Measurements from ENCODE around the gene ISOC1.

- TF ChIP-seq CTCF (conservative IDR thresholded peaks at IDR 0.05 in 1 of 2, IDR thresholded peaks at IDR 0.05 in 1 of 2; ENCODE audit: low read depth in 1 of 2, low read length in 2 of 2): no peak
- TF ChIP-seq EZH2 (IDR thresholded peaks at IDR 0.05; ENCODE audit: low read length, missing control alignments): no peak
Measured at GRCh38 chr5:129074903-129075302, 19.6 kb upstream of the ISOC1 start.
